ENCODE results near the gene MACROD2.

MACROD2 gene

GRCh38 chr20:15561070-15561569 is 1565.8 kb downstream of the MACROD2 start:
- no peak for TF ChIP-seq CTCF (conservative IDR thresholded peaks at IDR 0.05; ENCODE audit: low read depth, low read length)
- no peak for DNase-seq (ENCODE audit: low read depth)
- H3K4me3 ChIP-seq (ENCODE audit: low read depth, low read length) = no peak overlapping the region

- no peak for TF ChIP-seq CTCF (conservative IDR thresholded peaks at IDR 0.05; ENCODE audit: low read depth, low read length)
- H3K4me3 ChIP-seq (ENCODE audit: low read depth, low read length) = no peak overlapping the region
- DNase-seq (ENCODE audit: low read depth) = no peak
Observed at GRCh38 chr20:15561707-15562404, 1566.5 kb downstream of the MACROD2 start.

- no peak overlapping the region for H3K4me3 ChIP-seq (ENCODE audit: low read depth, low read length)
- TF ChIP-seq CTCF (conservative IDR thresholded peaks at IDR 0.05; ENCODE audit: low read depth, low read length) = no peak
- no peak for DNase-seq (ENCODE audit: low read depth)
Observed at GRCh38 chr20:15563836-15564235, 1568.5 kb downstream of the MACROD2 start.

- H3K4me3 ChIP-seq (ENCODE audit: low read depth, low read length) = no peak overlapping the region
- no peak for DNase-seq (ENCODE audit: low read depth)
- TF ChIP-seq CTCF (conservative IDR thresholded peaks at IDR 0.05; ENCODE audit: low read depth, low read length) = no peak
Observed at GRCh38 chr20:15564981-15565380, 1569.7 kb downstream of the MACROD2 start.

GRCh38 chr20:15565786-15566185 is 1570.5 kb downstream of the MACROD2 start:
- DNase-seq (ENCODE audit: low read depth) = no peak
- no peak for TF ChIP-seq CTCF (conservative IDR thresholded peaks at IDR 0.05; ENCODE audit: low read depth, low read length)
- no peak overlapping the region for H3K4me3 ChIP-seq (ENCODE audit: low read depth, low read length)

- no peak for TF ChIP-seq CTCF (conservative IDR thresholded peaks at IDR 0.05; ENCODE audit: low read depth, low read length)
- no peak overlapping the region for H3K4me3 ChIP-seq (ENCODE audit: low read depth, low read length)
- no peak for DNase-seq (ENCODE audit: low read depth)
Observed at GRCh38 chr20:15567219-15567618, 1571.9 kb downstream of the MACROD2 start.

- no peak for DNase-seq (ENCODE audit: low read depth)
- TF ChIP-seq CTCF (conservative IDR thresholded peaks at IDR 0.05; ENCODE audit: low read depth, low read length) = no peak
- H3K4me3 ChIP-seq (ENCODE audit: low read depth, low read length) = no peak overlapping the region
Observed at GRCh38 chr20:15570156-15570555, 1574.8 kb downstream of the MACROD2 start.
